A204.1 (cell line): Measurements from ENCODE around the gene AQP3.
"Not testable (repeated sequence)": the region's sequence is repeated elsewhere in the genome, so short reads cannot be mapped to it uniquely, and the experiment has no call there.

Source experiments
- FAIRE-seq: peaks from 2 replicates; lab custom pipeline; 2012; peaks lifted over from hg19 to GRCh38; lab: Jason Lieb, UNC

AQP3 gene

DNA sequence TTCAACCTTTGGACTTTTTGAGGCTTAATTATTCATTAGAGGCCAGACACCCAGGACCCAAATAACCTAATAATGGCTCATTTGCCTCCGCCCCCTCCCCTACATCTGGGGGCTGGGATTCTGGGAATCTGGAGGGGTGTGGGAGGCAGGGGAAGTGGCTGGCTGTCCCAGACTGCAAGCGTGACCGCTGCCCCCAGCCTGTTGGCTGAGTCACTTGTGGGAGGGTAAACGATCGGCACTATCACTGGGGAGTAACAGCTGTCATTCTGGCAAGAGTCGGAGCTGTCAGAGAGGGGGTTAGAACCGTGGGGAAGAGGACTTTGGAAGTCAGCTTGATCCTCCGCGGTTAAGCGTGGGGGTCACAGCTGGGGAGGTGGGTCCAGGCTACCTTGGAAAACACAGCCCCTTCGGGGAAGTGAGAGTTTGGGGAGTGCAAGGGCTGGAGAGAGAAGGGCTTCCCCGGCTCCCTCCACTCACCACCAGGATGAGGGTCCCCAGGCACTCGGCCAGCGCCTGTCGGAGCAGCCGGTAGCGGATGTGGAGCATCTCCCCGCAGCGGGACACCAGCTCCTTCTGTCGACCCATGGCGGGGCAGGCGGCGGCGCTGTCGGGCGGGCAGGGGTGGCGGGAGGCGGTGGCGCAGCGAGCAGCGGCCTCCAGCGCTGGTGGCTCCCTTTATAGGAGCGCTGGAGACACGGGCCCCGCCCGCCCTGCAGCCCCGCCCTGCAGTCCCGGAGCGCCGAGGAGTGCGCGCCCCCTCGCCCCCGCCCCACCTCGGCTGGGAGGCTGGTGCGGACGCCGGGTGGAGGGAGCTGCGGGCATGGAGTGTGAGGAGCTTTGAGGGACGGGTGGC, at the start of gene AQP3:
Gene AQP3, minus strand, starts transcription at position 648 of the 853 bp plus-strand sequence. Its CDS starts 63 bp downstream, at position 585.
- FAIRE-seq: no peak

DNA sequence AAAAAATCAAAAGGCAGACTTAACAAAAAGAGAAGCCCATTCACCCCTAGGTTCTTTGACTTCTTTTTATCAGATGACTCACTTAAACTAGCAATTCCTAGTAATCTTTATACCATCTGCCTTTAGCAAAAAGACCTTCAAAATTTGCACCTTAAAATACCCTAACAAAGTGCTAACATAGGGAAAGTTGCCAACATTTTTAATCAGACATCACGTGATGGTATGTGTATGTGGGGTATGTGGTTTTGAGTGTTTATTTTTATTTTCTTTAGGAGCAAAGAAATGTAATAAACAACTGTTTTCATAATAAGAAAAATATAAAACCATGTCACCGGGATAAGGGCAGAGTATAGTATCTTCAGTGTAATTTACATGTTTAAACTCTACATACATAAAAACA, 46.4 kb upstream of the AQP3 start:
- FAIRE-seq: not testable (repeated sequence)

DNA sequence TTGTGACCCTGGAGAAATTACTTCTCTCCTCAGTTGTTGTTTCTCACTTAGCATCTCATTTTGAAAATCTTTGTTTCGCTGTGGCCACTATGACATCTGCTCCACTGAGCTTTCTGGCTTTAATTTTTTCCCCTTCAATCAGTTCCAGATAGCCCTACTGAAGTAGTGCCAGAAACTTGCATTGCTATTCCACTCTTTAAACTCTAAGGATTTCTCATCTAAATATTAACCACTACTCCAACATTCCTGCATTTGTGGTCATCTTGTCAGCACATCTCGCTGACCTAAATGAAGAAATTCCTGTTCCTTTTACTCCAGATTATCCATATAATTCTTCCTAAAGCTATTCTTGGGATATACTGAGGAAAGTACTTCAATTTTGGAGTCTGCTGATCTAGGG, 41.7 kb upstream of the AQP3 start:
- no peak for FAIRE-seq

DNA sequence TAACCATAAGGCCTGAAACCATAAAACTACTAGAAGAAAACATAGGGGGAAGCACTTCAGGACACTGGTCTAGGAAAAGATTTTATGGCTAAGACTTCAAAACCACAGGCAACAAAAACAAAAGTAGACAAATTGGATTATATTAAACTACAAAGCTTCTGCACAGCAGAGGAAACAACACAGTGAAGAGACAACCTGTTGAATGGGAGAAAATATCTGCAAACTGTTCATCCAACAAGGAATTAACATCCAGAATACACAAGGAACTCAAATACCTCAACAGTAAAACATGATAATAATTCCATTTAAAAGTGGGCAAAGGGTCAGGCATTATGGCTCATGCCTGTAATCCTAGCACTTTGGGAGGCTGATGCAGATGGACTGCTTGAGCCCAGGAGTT, 37.9 kb upstream of the AQP3 start:
- not testable (repeated sequence) for FAIRE-seq

DNA sequence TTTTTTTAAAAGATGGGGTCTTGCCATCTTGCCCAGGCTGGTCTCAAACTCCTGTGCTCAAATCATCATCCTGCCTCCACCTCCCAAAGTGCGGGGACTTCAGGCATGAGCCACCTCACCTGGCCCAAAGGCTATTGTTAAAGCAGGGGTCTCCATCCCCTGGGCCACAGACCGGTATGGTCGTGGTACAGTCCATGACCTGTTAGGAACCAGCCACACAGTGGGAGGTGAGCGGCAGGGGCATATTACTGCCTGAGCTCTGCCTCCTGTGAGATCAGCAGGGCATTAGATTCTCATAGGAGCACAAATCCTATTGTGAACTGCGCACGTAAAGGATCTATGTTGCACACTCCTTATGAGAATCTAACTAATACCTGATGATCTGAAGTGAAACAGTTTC, 33.6 kb upstream of the AQP3 start:
- no peak for FAIRE-seq

DNA sequence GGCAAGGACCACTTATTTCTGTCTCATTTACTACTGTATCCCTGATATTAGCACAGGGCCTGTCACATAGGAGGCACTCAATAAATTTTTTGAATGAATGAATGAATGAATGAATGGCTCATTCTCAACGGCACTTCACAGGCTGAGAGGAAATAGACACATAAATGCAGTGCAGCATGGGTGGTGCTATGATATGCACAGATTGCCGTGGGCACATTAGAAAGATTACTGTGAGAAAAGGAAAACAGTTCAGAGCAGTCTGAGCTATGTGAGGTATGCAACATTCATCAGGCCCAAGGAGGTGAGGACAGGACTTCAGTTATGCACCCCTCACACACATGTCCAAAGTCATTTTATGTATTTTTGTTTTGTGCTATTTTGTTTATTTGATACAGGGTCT, 32.7 kb upstream of the AQP3 start:
- FAIRE-seq: no peak

DNA sequence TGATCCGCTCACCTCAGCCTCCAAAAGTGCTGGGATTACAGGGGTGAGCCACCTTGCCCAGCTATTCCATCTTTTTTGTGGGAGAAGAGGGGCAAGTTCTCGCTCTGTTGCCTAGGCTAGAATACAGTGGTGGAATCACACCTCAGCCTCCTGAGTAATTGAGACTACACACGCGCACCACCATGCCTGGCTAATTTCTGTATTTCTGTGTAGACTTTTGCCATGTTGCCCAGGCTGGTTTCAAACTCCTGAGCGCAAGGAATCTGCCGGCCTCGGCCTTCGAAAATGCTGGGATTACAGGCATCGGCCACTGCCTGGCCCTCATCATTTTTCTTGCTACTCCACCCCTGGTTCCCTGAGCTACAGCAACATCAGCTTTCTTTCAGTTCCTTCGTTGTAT, 29.1 kb upstream of the AQP3 start:
- no peak for FAIRE-seq

DNA sequence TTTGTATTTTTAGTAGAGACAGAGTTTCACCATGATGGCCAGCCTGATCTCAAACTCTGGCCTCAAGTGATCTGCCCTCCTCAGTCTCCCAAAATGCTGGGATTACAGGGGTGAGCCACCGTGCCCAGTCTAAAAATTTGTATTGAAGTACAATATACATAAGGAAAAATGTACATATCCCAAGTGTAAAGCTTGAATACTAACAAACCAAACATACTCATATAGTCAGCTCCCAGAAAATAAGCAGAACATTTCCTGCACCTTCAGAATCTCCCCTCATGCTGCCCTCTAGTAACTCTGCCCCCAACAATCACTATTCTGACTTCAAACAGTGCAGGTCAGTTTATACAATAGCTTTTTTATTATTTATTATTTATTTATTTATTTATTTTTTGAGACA, 28.0 kb upstream of the AQP3 start:
- no peak for FAIRE-seq

DNA sequence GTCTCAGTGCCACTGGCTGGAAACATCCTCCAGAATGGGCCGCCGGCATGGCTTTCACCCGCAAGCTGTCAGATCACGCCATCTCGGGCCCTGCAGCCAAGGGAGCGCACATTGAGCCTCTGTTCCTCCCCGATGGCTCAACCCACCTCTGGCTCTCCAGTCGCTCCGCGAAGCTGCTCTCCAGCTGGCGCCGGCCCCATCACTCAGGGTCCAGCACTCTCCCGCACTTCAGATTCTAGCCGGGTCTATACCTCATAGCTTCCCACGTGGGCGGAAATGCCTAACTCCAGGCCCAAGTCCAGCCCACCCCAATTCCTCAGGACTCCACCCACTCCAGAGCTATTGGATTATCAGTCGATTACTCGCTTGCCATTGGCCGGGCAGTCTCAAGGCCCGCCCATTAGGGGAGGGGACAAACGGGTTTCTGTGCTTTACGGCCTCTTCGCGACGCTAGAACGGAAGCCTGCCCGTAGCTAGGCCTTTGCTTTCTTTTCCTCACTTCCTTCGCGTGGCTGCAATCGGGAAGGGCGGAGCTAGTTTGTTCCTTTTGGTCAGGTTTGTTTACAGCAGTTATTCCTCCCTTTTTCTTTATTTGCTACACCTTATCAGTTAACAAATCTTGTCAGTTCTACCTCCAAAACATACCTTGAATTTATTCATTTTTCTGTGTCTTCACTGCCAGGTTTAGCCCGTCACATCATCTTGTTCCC, 26.4 kb upstream of the AQP3 start, which contains the start of gene NOL6:
Gene NOL6, minus strand, starts transcription at position 282 of the 710 bp plus-strand sequence. Its CDS starts 82 bp downstream, at position 200.
- peak; percentile 99 for FAIRE-seq

DNA sequence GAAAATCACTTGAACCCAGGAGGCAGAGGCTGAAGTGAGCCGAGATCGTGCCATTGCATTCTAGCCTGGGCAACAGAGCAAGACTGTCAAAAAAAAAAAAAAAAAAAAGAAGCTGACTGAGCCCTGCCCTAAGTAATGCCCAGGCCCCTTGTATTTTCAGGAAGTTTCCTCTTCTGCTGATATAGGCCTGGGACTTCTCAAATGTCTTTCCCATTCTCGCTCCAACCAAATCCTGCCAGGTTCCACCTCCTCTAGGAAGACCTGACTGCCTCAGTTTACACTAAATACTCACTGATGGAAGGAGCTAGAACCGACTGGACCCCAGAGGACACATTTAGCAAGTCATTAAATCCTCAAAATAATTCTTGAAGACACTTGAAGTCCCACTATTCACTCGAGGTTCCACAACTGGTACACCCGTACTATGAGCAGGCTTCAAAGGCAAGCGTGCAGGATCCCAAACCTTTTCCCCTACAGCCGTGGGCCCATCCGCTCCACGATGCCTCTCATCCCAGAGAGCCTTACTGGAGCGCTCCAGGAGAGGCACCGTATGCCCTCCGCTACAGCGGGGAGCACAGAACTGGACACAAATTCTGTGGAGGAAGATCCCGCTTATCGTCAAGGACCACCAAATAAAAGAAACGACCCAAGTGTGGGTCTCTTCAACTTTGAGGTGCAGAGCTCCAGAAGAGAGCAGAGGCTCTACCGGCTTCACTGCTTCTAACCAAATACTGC, 25.7 kb upstream of the AQP3 start:
- no peak for FAIRE-seq

DNA sequence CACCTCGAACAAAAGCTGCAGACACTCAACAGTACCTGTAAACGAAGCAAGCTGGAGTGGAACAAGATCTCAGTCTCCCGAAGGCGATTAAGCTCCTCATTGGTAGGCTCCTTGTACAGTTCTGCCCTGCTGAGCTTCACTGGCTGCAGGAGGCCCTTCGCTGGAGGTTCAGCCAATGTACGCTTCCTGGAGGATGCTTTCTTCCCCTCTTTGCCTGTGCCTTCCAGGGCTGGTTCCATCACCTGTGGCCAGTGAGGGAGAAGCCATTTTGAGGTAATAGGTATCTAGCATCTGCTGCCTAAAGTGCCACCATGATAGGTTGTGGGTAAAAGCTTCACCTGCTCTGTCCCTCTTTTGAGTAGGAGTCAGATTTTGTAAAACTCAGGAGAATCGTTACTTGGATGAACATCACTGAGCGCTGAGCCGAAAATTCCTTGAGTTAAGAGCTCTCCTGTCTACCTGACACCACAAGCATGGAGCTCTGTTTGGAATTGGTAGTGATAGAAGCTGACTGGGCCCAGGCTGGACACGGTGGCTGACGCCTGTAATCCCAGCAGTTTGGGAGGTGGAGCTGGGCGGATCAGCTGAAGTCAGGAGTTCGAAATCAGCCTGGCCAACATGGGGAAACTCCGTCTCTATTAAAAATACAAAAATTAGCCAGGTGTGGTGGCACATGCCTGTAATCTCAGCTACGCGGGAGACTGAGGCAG, 24.9 kb upstream of the AQP3 start:
- no peak for FAIRE-seq

DNA sequence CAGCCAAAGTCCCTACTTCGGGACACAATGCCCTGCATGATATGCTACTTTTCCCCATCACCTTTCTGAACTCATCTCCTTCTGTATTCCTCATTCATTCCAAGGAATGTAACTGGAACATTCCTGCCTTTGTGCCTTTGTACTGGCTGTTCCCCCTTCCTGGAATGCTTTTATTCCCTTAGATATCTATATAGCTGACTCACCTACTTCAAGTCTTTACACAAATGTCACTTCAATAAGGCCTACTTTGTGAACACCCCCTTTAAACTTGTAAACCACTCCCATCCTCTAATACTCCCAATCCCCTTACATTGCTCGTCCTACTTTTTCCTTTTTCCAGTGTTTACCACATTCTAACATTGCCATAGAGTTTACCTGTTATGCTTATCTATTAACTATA, 24.0 kb upstream of the AQP3 start:
- no peak for FAIRE-seq

DNA sequence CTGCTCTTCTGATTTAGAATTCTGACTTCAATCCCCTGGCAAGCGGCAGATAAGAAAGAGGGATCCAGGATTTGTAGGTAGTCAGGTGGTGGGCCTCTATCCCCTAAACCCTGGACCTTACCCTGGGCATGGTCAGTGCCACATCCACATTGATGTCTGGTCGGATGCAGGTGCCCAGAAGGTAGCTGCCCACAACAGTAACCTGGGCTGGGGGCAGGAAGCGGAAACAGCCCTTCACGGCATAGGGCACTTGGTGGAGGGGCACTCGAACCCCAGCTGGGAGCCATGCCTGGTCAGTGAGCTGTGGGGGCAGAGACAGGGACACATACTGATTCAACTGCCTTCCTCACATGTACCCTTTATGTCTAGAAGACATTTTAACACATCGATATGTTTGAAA, 22.5 kb upstream of the AQP3 start:
- FAIRE-seq: no peak

DNA sequence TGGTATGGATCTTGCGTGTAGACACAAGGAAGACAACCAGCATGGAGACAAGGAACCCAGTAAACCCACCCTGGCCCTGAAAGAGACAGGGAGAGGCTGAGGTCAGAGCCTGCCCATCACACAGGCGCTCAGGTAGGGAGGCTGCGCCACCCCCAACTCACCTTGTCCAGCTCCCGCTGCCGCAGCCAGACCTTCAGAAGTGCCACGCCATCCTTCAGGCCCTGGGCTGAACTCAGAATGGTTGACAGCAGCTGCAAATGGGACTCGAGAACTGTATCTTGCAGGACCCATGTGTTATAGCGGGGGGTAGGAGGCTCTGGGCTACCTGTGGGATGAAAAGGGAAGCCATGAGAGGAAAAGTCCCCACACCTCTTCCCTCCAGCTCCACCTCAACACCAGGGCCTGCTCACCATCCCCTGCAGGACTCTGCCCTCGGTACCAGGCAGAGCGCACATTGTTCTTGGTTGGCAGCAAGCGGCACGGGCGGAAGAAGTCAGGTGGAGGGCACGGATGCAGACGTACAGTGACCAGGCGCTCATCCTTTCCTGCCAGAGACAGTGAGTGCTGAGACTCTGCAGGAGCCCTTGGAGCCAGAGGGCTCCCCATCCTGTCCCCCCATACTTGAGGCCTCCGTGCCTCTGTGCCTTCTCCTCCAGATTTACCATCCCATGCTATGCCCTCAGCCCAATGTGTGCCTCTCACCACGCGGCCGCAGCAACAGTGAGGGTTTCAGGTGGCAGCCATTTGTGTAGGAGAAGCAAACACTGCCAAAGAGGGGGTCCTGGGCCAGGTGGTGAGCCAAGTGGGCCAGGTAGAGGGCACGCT, 21.6 kb upstream of the AQP3 start:
- FAIRE-seq: no peak

DNA sequence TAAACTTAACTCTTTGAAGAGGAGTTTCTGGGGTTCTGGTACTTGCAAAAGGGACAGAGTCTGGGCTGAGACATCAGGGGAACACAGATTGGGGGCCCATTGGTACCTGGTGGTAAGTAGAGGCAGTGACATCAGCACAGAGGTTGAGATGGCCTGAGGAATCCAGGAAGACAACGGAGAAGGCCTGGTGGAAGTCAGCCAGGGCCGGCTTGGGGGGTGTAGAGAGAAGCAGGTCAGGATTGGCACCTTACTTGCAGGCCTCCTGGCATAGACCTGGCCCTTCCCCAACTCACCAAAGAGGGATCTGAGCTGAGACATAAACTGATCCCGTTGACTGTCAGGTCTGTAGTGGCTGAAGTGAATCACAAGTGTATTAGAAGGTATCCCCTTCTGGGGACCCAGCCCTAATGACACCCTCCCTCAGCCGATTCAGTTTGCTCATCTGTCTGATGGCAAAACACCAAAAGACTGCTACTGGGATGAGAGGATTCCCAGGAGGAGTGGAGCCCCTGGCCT, 20.9 kb upstream of the AQP3 start:
- FAIRE-seq: no peak

DNA sequence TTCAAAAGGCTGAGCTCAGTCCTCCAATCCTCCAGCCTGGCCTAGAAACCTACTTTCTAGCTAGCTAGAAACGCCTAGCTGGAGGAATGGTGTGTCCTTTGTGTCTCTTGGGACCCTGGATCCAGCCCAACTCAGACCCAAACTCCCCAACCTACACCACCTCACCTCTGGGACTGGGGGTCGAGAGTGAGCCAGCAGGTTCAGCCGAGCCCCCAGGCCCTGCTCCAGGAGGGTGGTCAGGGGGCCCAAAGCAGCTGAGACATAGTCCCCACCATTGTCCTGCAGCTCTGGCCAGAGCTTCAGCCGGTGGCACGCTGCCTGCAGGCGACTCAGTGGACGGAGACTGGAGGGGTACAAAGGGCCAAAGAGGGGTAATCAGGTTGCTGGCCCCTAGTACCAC, 20.1 kb upstream of the AQP3 start:
- no peak for FAIRE-seq

DNA sequence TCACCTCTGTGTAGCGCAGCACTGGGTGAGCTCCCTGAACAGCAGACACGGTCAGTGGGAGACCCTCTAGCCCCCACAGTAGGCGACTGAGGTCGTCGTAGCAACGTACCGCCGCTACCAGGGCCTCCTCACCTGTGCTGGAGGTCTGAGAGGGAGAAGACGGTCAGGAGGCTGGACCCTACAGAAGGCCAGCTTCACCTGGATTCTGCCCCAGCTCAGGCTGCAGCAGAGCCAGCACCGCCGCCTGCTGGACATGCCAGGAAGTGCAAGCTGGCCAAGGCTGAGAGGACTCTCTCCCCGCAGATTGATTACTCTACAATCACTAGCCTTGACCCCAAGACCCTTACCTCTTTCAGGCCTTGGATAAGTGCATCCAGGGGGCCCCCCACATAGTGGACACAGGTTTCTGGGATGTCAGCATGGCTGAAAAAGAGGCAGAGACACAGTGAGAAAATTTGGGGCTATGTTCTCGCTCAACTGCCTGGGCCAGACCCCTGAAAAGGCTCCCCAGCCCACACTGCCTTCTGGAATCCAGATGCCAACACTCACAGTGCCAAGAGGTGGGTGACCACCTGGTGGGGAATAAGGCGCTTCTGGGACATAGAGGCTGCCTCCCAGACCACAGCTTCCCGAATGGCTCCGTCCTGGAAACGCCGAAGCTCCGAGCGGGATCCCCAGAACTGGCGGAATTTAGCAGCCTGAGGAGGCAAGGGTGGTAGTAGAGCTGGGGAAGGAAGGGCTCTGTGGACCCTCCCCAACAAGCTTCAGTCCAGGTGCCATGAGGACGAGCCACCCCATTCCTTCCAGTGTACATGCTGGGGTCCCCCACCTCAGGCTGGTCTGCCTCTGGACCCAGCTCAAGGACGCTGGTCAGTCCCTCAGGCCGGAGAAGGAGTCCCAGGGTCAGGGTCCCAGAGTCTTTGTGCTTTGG, 19.4 kb upstream of the AQP3 start:
- FAIRE-seq: no peak

DNA sequence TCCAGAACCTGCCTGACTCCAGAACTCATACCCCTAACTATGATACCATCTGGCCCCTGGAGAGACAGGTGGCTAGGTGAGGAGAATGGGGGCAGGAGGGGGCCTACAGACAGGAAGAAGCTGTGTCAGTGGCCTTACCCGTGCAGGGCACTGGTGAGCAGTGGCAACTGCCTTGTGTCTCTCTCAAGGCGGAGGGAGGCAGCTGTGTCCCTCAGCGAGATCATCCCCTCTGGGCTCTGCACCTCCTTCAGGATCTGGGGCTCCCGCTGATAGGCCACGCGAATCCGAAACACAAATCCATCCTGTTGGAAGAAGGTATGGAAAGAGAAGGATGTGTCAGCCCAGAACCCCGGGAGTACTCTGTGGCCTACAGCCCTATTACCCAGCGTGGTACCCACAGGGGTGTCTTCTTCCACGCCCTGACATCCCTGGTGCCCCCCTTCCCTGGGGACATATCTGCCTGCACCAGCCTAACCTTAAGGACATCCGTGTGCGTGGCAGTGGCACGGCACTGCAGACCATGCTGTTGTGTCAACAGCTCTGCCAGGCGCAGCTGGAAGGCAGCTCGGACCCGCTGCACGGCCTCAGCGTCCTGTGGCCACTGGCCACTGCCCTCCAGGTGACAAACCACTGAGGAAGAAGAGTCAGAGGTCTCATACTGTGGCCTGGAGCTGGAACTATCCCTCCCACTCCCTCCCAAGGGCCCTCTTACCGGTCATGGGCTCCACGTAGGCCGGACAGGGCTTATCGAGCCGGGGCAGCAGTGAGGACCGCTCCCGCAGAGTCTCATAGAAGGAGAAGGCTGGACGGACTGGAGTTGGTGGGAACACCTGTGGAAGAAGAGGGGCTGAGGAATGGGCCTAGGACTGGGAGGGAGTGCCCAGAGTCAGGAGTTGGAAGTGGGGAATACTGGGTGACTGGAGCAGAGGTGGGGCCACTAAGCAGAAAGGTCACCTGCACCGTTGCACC, 18.5 kb upstream of the AQP3 start:
- no peak for FAIRE-seq

DNA sequence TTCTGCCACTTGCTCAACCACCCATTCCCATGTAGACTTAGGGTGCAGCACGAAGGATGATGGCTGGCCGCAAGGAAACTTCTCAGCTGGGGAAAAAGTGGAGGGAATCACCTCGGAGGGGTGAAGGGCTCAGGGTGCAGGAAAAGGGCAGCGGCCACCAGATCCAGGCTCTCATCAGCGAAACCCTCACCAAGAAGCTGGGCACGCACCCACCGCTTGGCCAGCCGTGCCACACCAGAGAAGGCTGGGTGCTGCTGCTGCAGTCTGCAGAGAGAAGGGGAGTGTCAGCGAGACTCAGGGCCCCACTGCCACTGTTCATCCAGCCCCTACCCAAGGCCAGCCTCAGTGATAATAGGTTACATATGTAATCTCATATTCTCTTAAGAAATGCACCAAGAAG, 17.7 kb upstream of the AQP3 start:
- no peak for FAIRE-seq
